Astrocyte (in vitro differentiated cells and primary cell): Measurements from ENCODE around the gene IFT74.

Experiments used
- CTCF ChIP-seq: IDR thresholded peaks from 2 replicates; pipeline ENCODE4 v1.5.1; 2011; ENCODE audit warnings: low read depth, mild to moderate bottlenecking, inconsistent platforms, low read length, moderate library complexity; ENCODE audit not compliant: insufficient read depth
- EZH2 ChIP-seq: IDR thresholded peaks from 2 replicates; pipeline ENCODE4 v1.6.1; 2012; ENCODE audit warnings: mild to moderate bottlenecking, low read length, inconsistent platforms; ENCODE audit not compliant: insufficient read depth

- TF ChIP-seq CTCF (no peak), EZH2 (no peak)
Measured at GRCh38 chr9:26935847-26936246, 20.4 kb upstream of the IFT74 start.
